Measurements from ENCODE around the gene MPC2.

GRCh38 chr1:167936068-167936929, 573 bp downstream of the MPC2 start, which contains the start of gene DCAF6:
- peak; percentile 92 for TF ChIP-seq POLR2A (IDR thresholded peaks at IDR 0.05; ENCODE audit: low read depth, low read length)
- peak; percentile 77; the same call in 1 of the 2 replicates for TF ChIP-seq POLR2AphosphoS5 (IDR thresholded peaks at IDR 0.05; ENCODE audit: low read depth, low read length)

All from GM12892 (cell line).